ENCODE measurements around the gene GMPPA.

The GMPPA gene

GRCh38 chr2:219522111-219523030, 23.7 kb downstream of the GMPPA start:
- DNase-seq (ENCODE audit: low read depth), result no peak

- DNase-seq (ENCODE audit: low read depth), result no peak
Measured at GRCh38 chr2:219523031-219523671, 24.5 kb downstream of the GMPPA start.

- no peak for DNase-seq (ENCODE audit: low read depth)
Measured at GRCh38 chr2:219524817-219525216, 26.1 kb downstream of the GMPPA start.

- DNase-seq (ENCODE audit: low read depth), result no peak
Measured at GRCh38 chr2:219525533-219526232, 27.0 kb downstream of the GMPPA start.

- no peak for DNase-seq (ENCODE audit: low read depth)
Measured at GRCh38 chr2:219526320-219527075, 27.8 kb downstream of the GMPPA start.

- DNase-seq (ENCODE audit: low read depth), result no peak
Measured at GRCh38 chr2:219527076-219527394, 28.3 kb downstream of the GMPPA start.

- DNase-seq (ENCODE audit: low read depth), result no peak
Measured at GRCh38 chr2:219527472-219527871, 28.8 kb downstream of the GMPPA start.

GRCh38 chr2:219530048-219530963, 31.6 kb downstream of the GMPPA start:
- DNase-seq (ENCODE audit: low read depth), result no peak

GRCh38 chr2:219531639-219532377, 33.1 kb downstream of the GMPPA start:
- no peak for DNase-seq (ENCODE audit: low read depth)

GRCh38 chr2:219532378-219532649, 33.6 kb downstream of the GMPPA start:
- DNase-seq (ENCODE audit: low read depth), result no peak

- no peak for DNase-seq (ENCODE audit: low read depth)
Measured at GRCh38 chr2:219533930-219534661, 35.4 kb downstream of the GMPPA start.

GRCh38 chr2:219536425-219536824, 37.7 kb downstream of the GMPPA start:
- no peak for DNase-seq (ENCODE audit: low read depth)

GRCh38 chr2:219536967-219537366, 38.3 kb downstream of the GMPPA start:
- DNase-seq (ENCODE audit: low read depth), result no peak

- DNase-seq (ENCODE audit: low read depth), result no peak
Measured at GRCh38 chr2:219537657-219538488, 39.2 kb downstream of the GMPPA start.

GRCh38 chr2:219538504-219538951, 39.8 kb downstream of the GMPPA start:
- no peak for DNase-seq (ENCODE audit: low read depth)

- DNase-seq (ENCODE audit: low read depth), result no peak
Measured at GRCh38 chr2:219538956-219539788, 40.5 kb downstream of the GMPPA start.

GRCh38 chr2:219539926-219540678, 41.4 kb downstream of the GMPPA start:
- DNase-seq (ENCODE audit: low read depth), result no peak
